BE2C (cell line): Measurements from ENCODE around the gene GRB7.
"Not testable (repeated sequence)": the region's sequence is repeated elsewhere in the genome, so short reads cannot be mapped to it uniquely, and the experiment has no call there.

Source experiments
- DNase-seq: peaks from one replicate; pipeline ENCODE4 v3.0.0-alpha.2; 2020
- H3K27me3 ChIP-seq: fragments of 250-450 bp; sonication (Bioruptor Pico); 2 replicates; pipeline ENCODE4 v1.5.1; 2020; ENCODE audit warnings: mild to moderate bottlenecking
- H3K36me3 ChIP-seq: fragments of 250-450 bp; sonication (Bioruptor Pico); 2 replicates; pipeline ENCODE4 v1.5.1; 2020; ENCODE audit warnings: mild to moderate bottlenecking
- H3K4me1 ChIP-seq: fragments of 250-450 bp; sonication (Bioruptor Pico); 2 replicates; pipeline ENCODE4 v1.5.1; 2020
- H3K4me3 ChIP-seq: 2 replicates; pipeline ENCODE4 v1.5.1; 2011; ENCODE audit warnings: low read depth, low read length
- H3K9me3 ChIP-seq: fragments of 250-450 bp; sonication (Bioruptor Pico); 2 replicates; pipeline ENCODE4 v1.5.1; 2020
- TF ChIP-seq, protein P1 (sequence below): IDR thresholded peaks from 2 replicates; pipeline ENCODE4 v1.5.1; 2012; ENCODE audit warnings: mild to moderate bottlenecking, low read depth, low read length

The GRB7 gene

DNA sequence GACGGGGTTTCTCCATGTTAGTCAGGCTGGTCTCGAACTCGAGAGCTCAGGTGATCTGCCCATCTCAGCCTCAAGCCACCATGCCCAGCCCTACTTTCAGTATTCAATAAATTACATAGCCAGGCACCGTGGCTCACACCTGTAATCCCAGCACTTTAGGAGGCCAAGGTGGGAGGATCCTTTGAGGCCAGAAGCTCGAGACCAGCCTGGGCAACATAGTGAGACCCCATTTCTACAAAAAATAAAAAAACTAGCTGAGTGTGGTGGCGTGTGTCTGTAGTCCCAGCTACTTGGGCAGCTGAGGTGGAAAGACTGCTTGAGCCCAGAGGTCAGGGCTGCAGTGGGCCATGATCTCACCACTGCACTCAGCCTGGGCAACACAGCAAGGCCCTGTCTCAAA is 15.6 kb upstream of the GRB7 start:
- DNase-seq, result no peak
- no peaks in the 10 kb centered on the region for H3K36me3 ChIP-seq

DNA sequence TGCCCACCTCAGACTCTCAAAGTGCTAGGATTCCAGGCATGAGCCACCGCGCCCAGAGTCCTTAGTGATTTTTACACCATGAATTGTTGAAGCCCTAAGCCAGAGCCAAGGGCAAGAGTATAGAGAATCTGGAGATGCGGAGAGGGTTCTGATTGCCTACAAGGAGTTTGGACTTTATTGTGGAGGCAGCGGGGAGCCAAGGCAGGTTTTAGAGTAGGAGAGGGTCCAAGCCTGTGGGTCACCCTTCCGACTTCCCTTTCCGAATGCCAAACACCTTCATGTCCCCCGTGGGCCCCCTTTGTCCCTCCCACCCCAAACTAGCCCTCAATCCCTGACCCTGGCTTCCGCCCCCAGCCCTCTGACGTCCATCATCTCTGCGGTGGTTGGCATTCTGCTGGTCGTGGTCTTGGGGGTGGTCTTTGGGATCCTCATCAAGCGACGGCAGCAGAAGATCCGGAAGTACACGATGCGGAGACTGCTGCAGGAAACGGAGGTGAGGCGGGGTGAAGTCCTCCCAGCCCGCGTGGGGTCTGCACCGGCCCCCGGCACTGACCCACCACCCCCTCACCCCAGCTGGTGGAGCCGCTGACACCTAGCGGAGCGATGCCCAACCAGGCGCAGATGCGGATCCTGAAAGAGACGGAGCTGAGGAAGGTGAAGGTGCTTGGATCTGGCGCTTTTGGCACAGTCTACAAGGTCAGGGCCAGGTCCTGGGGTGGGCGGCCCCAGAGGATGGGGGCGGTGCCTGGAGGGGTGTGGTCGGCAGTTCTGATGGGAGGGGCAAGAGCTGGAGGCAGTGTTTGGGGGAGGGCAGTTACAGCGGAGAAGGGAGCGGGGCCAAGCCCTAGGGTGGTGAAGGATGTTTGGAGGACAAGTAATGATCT is 14.5 kb upstream of the GRB7 start:
- TF ChIP-seq, protein P1, sequence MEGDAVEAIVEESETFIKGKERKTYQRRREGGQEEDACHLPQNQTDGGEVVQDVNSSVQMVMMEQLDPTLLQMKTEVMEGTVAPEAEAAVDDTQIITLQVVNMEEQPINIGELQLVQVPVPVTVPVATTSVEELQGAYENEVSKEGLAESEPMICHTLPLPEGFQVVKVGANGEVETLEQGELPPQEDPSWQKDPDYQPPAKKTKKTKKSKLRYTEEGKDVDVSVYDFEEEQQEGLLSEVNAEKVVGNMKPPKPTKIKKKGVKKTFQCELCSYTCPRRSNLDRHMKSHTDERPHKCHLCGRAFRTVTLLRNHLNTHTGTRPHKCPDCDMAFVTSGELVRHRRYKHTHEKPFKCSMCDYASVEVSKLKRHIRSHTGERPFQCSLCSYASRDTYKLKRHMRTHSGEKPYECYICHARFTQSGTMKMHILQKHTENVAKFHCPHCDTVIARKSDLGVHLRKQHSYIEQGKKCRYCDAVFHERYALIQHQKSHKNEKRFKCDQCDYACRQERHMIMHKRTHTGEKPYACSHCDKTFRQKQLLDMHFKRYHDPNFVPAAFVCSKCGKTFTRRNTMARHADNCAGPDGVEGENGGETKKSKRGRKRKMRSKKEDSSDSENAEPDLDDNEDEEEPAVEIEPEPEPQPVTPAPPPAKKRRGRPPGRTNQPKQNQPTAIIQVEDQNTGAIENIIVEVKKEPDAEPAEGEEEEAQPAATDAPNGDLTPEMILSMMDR, result no peak
- no peaks in the 10 kb centered on the region for H3K9me3 ChIP-seq
- no peak for DNase-seq

More for the DNA sequence above, 15.6 kb upstream of the GRB7 start:
- 0 out of 2 replicates have a peak, but pooled peaks cover 3% of the 10 kb centered on the region for H3K27me3 ChIP-seq
- no peaks in the 10 kb centered on the region for H3K9me3 ChIP-seq
- H3K4me3 ChIP-seq, result no peak overlapping the region
- no peaks in the 10 kb centered on the region for H3K4me1 ChIP-seq
- TF ChIP-seq, protein P1, result no peak

DNA sequence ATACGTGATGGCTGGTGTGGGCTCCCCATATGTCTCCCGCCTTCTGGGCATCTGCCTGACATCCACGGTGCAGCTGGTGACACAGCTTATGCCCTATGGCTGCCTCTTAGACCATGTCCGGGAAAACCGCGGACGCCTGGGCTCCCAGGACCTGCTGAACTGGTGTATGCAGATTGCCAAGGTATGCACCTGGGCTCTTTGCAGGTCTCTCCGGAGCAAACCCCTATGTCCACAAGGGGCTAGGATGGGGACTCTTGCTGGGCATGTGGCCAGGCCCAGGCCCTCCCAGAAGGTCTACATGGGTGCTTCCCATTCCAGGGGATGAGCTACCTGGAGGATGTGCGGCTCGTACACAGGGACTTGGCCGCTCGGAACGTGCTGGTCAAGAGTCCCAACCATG is 13.0 kb upstream of the GRB7 start:
- TF ChIP-seq, protein P1, result no peak
- Histone ChIP-seq H3K9me3 (no peaks in the 10 kb centered on the region), H3K27me3 (no peaks in the 10 kb centered on the region), H3K4me3 (no peak overlapping the region), H3K4me1 (no peaks in the 10 kb centered on the region), H3K36me3 (no peaks in the 10 kb centered on the region)
- DNase-seq, result no peak

More for the DNA sequence above, 14.5 kb upstream of the GRB7 start:
- no peaks in the 10 kb centered on the region for H3K36me3 ChIP-seq
- H3K4me1 ChIP-seq, result no peaks in the 10 kb centered on the region
- no peak overlapping the region for H3K4me3 ChIP-seq
- no peaks in the 10 kb centered on the region for H3K27me3 ChIP-seq

DNA sequence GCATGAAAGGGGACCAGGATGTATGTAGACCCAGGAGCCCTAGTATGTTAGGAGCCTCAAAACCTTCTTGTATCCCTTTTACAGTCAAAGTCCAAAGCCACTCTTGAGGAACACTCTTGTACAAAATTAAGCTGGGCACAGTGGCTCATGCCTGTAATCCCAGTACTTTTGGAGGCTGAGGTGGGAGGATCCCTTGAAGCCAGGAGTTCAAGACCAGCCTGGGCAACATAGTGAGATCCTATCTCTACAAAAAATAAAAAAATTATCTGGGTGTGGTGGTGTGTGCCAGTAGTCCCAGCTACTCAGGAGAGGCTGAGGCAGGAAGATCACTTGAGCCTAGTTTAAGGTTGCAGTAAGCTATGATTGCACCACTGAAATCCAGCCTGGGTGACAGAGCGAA is 11.8 kb upstream of the GRB7 start:
- not testable (repeated sequence) for H3K4me1 ChIP-seq, H3K27me3 ChIP-seq, DNase-seq, H3K4me3 ChIP-seq, H3K36me3 ChIP-seq, H3K9me3 ChIP-seq

DNA sequence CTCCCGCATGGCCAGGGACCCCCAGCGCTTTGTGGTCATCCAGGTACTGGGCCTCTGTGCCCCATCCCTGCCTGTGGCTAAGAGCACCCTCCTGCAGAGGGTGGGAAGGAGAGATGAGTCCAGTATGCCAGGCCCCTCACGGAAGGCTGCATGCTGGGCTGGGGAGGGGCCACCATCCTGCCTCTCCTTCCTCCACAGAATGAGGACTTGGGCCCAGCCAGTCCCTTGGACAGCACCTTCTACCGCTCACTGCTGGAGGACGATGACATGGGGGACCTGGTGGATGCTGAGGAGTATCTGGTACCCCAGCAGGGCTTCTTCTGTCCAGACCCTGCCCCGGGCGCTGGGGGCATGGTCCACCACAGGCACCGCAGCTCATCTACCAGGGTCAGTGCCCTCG is 11.1 kb upstream of the GRB7 start:
- TF ChIP-seq, protein P1, result no peak
- H3K27me3 ChIP-seq, result no peaks in the 10 kb centered on the region
- no peak for DNase-seq

DNA sequence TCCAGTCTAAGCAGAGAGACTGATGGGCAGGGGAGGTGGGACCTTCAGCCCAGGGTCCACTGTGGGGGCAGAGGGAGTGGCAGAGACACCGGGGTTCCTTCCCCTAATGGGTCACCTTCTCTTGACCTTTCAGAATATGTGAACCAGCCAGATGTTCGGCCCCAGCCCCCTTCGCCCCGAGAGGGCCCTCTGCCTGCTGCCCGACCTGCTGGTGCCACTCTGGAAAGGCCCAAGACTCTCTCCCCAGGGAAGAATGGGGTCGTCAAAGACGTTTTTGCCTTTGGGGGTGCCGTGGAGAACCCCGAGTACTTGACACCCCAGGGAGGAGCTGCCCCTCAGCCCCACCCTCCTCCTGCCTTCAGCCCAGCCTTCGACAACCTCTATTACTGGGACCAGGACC is 10.2 kb upstream of the GRB7 start:
- Histone ChIP-seq H3K9me3 (no peaks in the 10 kb centered on the region), H3K4me1 (no peaks in the 10 kb centered on the region), H3K4me3 (no peak overlapping the region), H3K36me3 (no peaks in the 10 kb centered on the region), H3K27me3 (no peaks in the 10 kb centered on the region)
- TF ChIP-seq, protein P1, result no peak
- DNase-seq, result no peak

More for the DNA sequence above, 11.1 kb upstream of the GRB7 start:
- H3K9me3 ChIP-seq, result no peaks in the 10 kb centered on the region
- H3K36me3 ChIP-seq, result no peaks in the 10 kb centered on the region
- no peaks in the 10 kb centered on the region for H3K4me1 ChIP-seq
- H3K4me3 ChIP-seq, result no peak overlapping the region
